Measurements from ENCODE around the gene EHMT2. TPM values are rescaled to one million over a fixed set of nuclear protein-coding genes. Genes with fewer than 3 reads are reported as not detected.

EHMT2 gene
- polyA plus RNA-seq, 1 donor (not counting 4 experiments of a cell fraction or from before 2014, with no cell fraction given): 17.7 TPM

DNA sequence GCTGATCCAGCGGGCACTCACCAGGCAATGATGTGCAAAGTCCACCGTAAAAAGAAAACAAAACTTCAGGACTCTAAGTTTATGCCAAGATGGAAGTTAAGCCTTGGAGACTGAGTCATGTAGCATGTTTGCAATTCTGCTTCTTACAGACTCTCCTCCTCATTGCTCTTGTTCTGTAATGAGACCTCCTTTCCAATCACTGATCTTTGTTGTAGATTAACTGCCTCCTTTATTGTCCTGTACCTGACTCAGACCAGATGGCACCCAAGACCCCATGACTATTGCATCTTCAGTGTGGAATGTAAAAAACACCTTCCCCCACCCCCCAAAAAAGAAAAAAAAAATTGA lies 46.0 kb downstream of the EHMT2 start:
- dilution Hi-C loops (cut with MboI; ENCODE audit: extremely low pct_ligation_motif_present, low sequenced_read_pairs): no loop called here
- no peaks in the 10 kb centered on the region for H3K9me1 ChIP-seq (ENCODE audit: control insufficient read depth, extremely low read depth, insufficient read depth, low read length)
- H3K9ac ChIP-seq (ENCODE audit: control insufficient read depth, extremely low read depth, insufficient read depth, low read length): no peak overlapping the region
- TF ChIP-seq, protein P1, sequence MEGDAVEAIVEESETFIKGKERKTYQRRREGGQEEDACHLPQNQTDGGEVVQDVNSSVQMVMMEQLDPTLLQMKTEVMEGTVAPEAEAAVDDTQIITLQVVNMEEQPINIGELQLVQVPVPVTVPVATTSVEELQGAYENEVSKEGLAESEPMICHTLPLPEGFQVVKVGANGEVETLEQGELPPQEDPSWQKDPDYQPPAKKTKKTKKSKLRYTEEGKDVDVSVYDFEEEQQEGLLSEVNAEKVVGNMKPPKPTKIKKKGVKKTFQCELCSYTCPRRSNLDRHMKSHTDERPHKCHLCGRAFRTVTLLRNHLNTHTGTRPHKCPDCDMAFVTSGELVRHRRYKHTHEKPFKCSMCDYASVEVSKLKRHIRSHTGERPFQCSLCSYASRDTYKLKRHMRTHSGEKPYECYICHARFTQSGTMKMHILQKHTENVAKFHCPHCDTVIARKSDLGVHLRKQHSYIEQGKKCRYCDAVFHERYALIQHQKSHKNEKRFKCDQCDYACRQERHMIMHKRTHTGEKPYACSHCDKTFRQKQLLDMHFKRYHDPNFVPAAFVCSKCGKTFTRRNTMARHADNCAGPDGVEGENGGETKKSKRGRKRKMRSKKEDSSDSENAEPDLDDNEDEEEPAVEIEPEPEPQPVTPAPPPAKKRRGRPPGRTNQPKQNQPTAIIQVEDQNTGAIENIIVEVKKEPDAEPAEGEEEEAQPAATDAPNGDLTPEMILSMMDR (optimal IDR thresholded peaks at IDR 0.05 in 1 of 3, IDR thresholded peaks at IDR 0.05 in 1 of 3, conservative IDR thresholded peaks at IDR 0.05 in 1 of 3; ENCODE audit: extremely low read depth in 1 of 3, insufficient read depth in 2 of 3, low read length in 3 of 3): no peak
- DNase-seq (ENCODE audit: low read depth, low spot score): no peak
- H3K4me3 ChIP-seq (ENCODE audit: control insufficient read depth in 2 of 3, extremely low read depth in 1 of 3, insufficient read depth in 2 of 3, low read depth in 1 of 3, low read length in 3 of 3): no peak overlapping the region
- H4K20me1 ChIP-seq (ENCODE audit: control insufficient read depth, extremely low read depth, insufficient read depth, low read length): no peaks in the 10 kb centered on the region
- no peak overlapping the region for H2AFZ ChIP-seq (ENCODE audit: control insufficient read depth, low read length)
- peaks cover 0 to 2% of the 10 kb centered on the region in 2 experiments for H3K36me3 ChIP-seq (ENCODE audit: control insufficient read depth in 2 of 2, extremely low read depth in 1 of 2, insufficient read depth in 2 of 2, low read length in 2 of 2)
- H3K9me3 ChIP-seq (ENCODE audit: control insufficient read depth, low read depth, low read length): no peaks in the 10 kb centered on the region
- no peaks in the 10 kb centered on the region for H3K79me2 ChIP-seq (ENCODE audit: control insufficient read depth, insufficient read depth, low read length)
- H3K4me1 ChIP-seq (ENCODE audit: control insufficient read depth, extremely low read depth, insufficient read depth, low read length): no peaks in the 10 kb centered on the region
- H3K27me3 ChIP-seq (ENCODE audit: control insufficient read depth, extremely low read depth, insufficient read depth, low read length): no peaks in the 10 kb centered on the region
- H3K4me2 ChIP-seq (ENCODE audit: control insufficient read depth, extremely low read depth, insufficient read depth, low read depth, low read length): no peak overlapping the region
- no peak for FAIRE-seq
- H3K27ac ChIP-seq (ENCODE audit: control insufficient read depth, insufficient read depth, low read length): no peak overlapping the region

DNA sequence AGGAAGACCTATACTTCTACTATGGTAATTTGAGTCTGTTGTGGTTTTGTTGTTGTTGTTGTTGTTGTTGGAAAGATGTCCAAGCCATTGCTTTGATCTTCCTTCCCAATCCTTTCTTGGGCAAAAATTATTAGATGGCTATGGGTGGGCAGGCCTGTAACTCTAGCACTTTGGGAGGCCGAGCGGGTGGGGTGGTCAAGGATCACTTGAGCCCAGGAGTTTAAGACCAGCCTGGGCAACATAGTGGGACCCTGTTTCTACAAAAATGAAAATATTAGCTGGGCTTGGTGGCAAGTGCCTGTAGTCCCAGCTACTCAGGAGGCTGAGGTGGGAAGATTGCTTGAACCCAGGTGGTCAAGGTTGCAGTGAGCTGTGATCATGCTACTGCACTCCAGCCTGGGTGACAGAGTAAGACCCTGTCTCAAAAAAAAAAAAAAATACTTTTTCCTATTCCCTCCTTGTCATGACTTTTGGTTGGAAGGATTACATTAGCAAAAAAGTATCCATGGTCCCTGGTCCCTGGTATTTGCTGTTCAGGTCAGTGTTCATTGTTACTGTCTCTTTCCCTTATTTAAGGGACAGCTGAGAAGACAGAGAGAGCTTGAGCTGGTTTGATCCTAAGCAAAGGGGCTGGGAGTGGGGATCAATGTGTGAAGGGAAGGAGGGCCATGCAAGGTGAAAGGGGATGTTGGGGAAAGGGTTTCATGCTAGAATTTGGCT lies 46.6 kb downstream of the EHMT2 start:
- no peak for DNase-seq (ENCODE audit: low read depth, low spot score)
- no peak for FAIRE-seq
- Histone ChIP-seq H4K20me1 (ENCODE audit: control insufficient read depth, extremely low read depth, insufficient read depth, low read length) (no peaks in the 10 kb centered on the region), H2AFZ (ENCODE audit: control insufficient read depth, low read length) (no peak overlapping the region), H3K27me3 (ENCODE audit: control insufficient read depth, extremely low read depth, insufficient read depth, low read length) (no peaks in the 10 kb centered on the region), H3K9me1 (ENCODE audit: control insufficient read depth, extremely low read depth, insufficient read depth, low read length) (no peaks in the 10 kb centered on the region), H3K9ac (ENCODE audit: control insufficient read depth, extremely low read depth, insufficient read depth, low read length) (no peak overlapping the region), H3K36me3 (ENCODE audit: control insufficient read depth in 2 of 2, extremely low read depth in 1 of 2, insufficient read depth in 2 of 2, low read length in 2 of 2) (peaks cover 0 to 2% of the 10 kb centered on the region in 2 experiments), H3K4me1 (ENCODE audit: control insufficient read depth, extremely low read depth, insufficient read depth, low read length) (no peaks in the 10 kb centered on the region), H3K4me3 (ENCODE audit: control insufficient read depth in 2 of 3, extremely low read depth in 1 of 3, insufficient read depth in 2 of 3, low read depth in 1 of 3, low read length in 3 of 3) (no peak overlapping the region), H3K4me2 (ENCODE audit: control insufficient read depth, extremely low read depth, insufficient read depth, low read depth, low read length) (no peak overlapping the region), H3K79me2 (ENCODE audit: control insufficient read depth, insufficient read depth, low read length) (no peaks in the 10 kb centered on the region), H3K27ac (ENCODE audit: control insufficient read depth, insufficient read depth, low read length) (no peak overlapping the region), H3K9me3 (ENCODE audit: control insufficient read depth, low read depth, low read length) (no peaks in the 10 kb centered on the region)
- TF ChIP-seq, protein P1 (optimal IDR thresholded peaks at IDR 0.05 in 1 of 3, IDR thresholded peaks at IDR 0.05 in 1 of 3, conservative IDR thresholded peaks at IDR 0.05 in 1 of 3; ENCODE audit: extremely low read depth in 1 of 3, insufficient read depth in 2 of 3, low read length in 3 of 3): no peak
- TF ChIP-seq EZH2 (IDR thresholded peaks at IDR 0.05; ENCODE audit: low read length): no peak
- dilution Hi-C loops (cut with MboI; ENCODE audit: extremely low pct_ligation_motif_present, low sequenced_read_pairs): no loop called here
